ENCODE data around the gene FEZ2. TPM values are rescaled to one million over a fixed set of nuclear protein-coding genes. Genes with fewer than 3 reads are reported as not detected.

Gene FEZ2
- total RNA-seq, 2 donors from 2014 or later, result 37.5 to 49.8 TPM

DNA sequence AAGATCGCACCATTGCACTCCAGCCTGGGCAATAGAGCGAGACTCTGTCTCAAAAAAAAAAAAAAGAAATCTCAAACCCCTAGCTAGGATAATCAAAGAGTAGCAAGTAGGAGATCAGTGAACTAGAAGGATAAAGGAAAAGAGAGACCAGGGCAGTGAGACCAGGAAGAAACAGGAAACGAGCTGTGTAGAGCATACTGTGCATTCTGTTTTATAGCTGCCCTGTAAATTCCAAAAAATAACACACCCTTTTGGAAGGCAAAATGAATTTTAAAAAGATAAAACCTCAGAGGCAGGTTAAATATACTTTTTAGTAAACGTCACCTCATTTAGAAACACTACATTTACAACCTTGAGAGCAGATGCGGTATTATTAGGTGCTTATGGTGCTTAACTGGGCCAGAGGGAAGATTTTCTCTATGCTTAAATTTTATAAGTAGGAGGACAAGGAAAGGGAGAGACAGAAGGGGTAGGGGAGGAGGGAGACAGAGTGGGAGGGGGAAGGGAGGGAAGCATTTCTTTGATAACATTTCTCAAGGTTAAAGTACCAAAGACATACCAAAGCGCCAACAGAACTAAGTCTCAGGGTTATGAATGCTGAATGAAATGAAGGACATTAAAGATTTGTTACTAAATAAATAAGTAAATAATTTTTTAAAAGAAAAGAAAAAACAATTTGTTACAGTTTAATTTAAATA is 30.1 kb downstream of the FEZ2 start:
- Histone ChIP-seq H3K27ac (no peak overlapping the region), H3K4me3 (no peak overlapping the region), H3K27me3 (replicated peaks; ENCODE audit: insufficient read depth) (no peaks in the 10 kb centered on the region), H3K36me3 (no peaks in the 10 kb centered on the region), H3K4me1 (replicated peaks) (no peaks in the 10 kb centered on the region), H3K9me3 (no peaks in the 10 kb centered on the region)
- WGBS, result 63% methylated on average over 6 of the region's 6 CpGs
- no peak for DNase-seq (ENCODE audit: low spot score)
- no peak for TF ChIP-seq POLR2AphosphoS5 (IDR thresholded peaks at IDR 0.05)
- no peak for TF ChIP-seq POLR2A (IDR thresholded peaks at IDR 0.05)
- TF ChIP-seq, protein P1, sequence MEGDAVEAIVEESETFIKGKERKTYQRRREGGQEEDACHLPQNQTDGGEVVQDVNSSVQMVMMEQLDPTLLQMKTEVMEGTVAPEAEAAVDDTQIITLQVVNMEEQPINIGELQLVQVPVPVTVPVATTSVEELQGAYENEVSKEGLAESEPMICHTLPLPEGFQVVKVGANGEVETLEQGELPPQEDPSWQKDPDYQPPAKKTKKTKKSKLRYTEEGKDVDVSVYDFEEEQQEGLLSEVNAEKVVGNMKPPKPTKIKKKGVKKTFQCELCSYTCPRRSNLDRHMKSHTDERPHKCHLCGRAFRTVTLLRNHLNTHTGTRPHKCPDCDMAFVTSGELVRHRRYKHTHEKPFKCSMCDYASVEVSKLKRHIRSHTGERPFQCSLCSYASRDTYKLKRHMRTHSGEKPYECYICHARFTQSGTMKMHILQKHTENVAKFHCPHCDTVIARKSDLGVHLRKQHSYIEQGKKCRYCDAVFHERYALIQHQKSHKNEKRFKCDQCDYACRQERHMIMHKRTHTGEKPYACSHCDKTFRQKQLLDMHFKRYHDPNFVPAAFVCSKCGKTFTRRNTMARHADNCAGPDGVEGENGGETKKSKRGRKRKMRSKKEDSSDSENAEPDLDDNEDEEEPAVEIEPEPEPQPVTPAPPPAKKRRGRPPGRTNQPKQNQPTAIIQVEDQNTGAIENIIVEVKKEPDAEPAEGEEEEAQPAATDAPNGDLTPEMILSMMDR (IDR thresholded peaks at IDR 0.05), result no peak
- intact Hi-C loops (cut with DNase I), result no loop called here

DNA sequence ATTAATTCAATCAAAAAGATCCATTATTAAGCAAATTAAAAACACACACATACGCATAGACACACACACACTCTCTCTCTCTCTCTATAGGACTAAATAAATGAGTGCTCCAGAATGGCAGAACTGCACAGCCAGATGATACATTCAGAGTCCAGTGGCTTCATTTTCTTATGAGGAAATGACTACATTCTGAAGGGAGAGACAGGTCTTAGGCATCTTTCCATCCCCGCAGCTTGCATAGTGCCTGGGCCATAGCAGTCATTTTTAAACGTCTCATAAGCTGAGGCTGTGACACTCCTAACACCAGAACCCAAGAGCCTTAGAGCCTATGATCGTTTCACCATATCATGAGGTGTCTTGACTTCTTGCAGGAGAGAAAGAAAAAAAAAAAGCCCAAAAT is 31.1 kb downstream of the FEZ2 start:
- no peaks in the 10 kb centered on the region for H3K36me3 ChIP-seq
- no peak for DNase-seq (ENCODE audit: low spot score)
- H3K27ac ChIP-seq, result no peak overlapping the region
- no peaks in the 10 kb centered on the region for H3K4me1 ChIP-seq (replicated peaks)
- WGBS, result 97% methylated on average over 4 of the region's 4 CpGs
- TF ChIP-seq POLR2AphosphoS5 (IDR thresholded peaks at IDR 0.05), result no peak
- no peak for TF ChIP-seq POLR2A (IDR thresholded peaks at IDR 0.05)
- TF ChIP-seq, protein P1 (IDR thresholded peaks at IDR 0.05), result no peak
- H3K4me3 ChIP-seq, result no peak overlapping the region
- intact Hi-C loops (cut with DNase I), result no loop called here
- no peaks in the 10 kb centered on the region for H3K27me3 ChIP-seq (replicated peaks; ENCODE audit: insufficient read depth)
- H3K9me3 ChIP-seq, result no peaks in the 10 kb centered on the region

DNA sequence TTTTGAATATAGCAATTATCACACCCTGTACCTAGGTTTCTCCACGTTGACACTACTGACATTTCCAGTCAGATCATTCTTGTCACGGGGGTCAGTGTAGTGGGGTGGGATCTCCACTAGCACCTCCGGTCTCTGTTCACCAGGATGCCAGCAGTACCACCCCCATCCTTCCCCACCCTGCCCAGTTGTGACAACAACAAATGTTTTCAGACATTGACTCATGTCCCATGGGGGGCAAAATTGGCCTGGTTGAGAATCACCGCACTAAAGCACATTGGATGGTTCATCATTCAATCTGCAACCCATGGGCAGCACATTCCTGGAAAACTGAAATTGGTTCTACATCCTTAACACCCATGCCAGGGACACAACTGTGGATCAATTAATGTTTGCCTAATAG is 32.3 kb downstream of the FEZ2 start:
- Histone ChIP-seq H3K27ac (no peak overlapping the region), H3K9me3 (no peaks in the 10 kb centered on the region), H3K36me3 (no peaks in the 10 kb centered on the region), H3K4me1 (replicated peaks) (no peaks in the 10 kb centered on the region), H3K27me3 (replicated peaks; ENCODE audit: insufficient read depth) (no peaks in the 10 kb centered on the region), H3K4me3 (no peak overlapping the region)
- no peak for TF ChIP-seq POLR2AphosphoS5 (IDR thresholded peaks at IDR 0.05)
- TF ChIP-seq, protein P1 (IDR thresholded peaks at IDR 0.05), result no peak
- TF ChIP-seq POLR2A (IDR thresholded peaks at IDR 0.05), result no peak
- WGBS, result 95% methylated on average over 4 of the region's 4 CpGs
- intact Hi-C loops (cut with DNase I), result no loop called here
- DNase-seq (ENCODE audit: low spot score), result no peak

DNA sequence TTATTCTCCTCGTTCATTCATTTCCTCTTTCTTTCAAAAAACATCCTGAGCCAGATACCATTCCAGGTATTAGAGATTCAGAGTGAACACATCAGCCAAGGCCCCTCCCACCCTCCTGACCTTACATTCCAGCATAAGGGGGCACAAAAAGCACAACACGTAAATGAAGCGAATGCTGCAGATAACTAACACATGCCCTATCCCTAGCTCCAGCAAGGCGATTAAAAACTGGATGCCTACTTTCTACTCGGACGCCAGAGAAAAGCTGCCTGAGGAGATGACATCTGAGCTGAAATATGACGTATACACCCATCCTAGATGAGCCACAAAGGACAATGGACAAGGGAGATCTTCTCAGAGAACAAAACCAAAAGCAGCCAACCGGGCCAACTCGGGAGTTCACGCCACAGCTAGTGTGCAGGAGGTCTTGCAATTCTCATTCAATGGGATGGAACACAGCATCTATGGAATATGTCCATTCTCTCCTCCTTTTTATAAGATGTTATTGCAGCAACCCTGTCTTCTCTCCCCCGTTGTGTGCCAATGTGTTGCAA is 33.5 kb downstream of the FEZ2 start:
- no peak for DNase-seq (ENCODE audit: low spot score)
- intact Hi-C loops (cut with DNase I), result no loop called here
- no peaks in the 10 kb centered on the region for H3K9me3 ChIP-seq
- H3K27me3 ChIP-seq (replicated peaks; ENCODE audit: insufficient read depth), result no peaks in the 10 kb centered on the region
- no peak overlapping the region for H3K27ac ChIP-seq
- no peak for TF ChIP-seq POLR2A (IDR thresholded peaks at IDR 0.05)
- TF ChIP-seq, protein P1 (IDR thresholded peaks at IDR 0.05), result no peak
- no peaks in the 10 kb centered on the region for H3K36me3 ChIP-seq
- WGBS, result 94% methylated on average over 11 of the region's 11 CpGs
- no peak overlapping the region for H3K4me3 ChIP-seq
- H3K4me1 ChIP-seq (replicated peaks), result no peaks in the 10 kb centered on the region

DNA sequence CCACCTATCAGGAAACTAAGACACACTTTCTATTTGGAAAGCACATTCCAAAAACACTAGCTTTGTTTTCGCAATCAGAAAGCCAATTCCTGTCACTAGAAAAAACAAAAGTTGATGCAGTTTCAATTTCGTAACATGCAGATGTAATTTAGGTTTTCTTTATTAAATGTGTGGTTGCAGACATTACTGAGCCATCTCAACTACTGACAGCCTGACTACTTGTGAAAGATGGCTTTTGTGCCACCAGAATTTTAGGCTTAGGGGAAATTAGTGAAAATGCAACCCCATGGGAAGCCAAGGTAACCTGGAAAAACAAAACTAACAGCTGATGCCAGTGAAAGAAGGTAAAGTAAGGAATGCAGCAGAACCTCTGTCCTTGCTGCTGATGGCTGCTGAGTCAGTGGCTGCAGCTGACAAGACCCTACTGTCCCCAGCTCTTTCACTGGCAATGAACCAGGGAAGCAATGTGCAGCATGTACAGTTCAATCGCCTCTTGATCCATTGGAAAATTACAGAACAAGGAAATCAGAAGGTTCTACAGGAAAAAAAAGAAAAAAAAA is 34.9 kb downstream of the FEZ2 start:
- no peak overlapping the region for H3K4me3 ChIP-seq
- intact Hi-C loops (cut with DNase I), result no loop called here
- H3K27ac ChIP-seq, result no peak overlapping the region
- DNase-seq (ENCODE audit: low spot score), result no peak
- 73% methylated on average over 3 of the region's 3 CpGs for WGBS
- H3K4me1 ChIP-seq (replicated peaks), result no peaks in the 10 kb centered on the region
- H3K36me3 ChIP-seq, result no peaks in the 10 kb centered on the region
- no peaks in the 10 kb centered on the region for H3K27me3 ChIP-seq (replicated peaks; ENCODE audit: insufficient read depth)
- TF ChIP-seq POLR2A (IDR thresholded peaks at IDR 0.05), result no peak
- TF ChIP-seq, protein P1 (IDR thresholded peaks at IDR 0.05), result no peak
- no peak for TF ChIP-seq POLR2AphosphoS5 (IDR thresholded peaks at IDR 0.05)
- H3K9me3 ChIP-seq, result no peaks in the 10 kb centered on the region
